ENCODE data around the gene PDE4D. TPM values are rescaled to one million over a fixed set of nuclear protein-coding genes. Genes with fewer than 3 reads are reported as not detected.

Gene PDE4D
- total and polyA plus RNA-seq, 2 donors (not counting 3 experiments of a cell fraction or from before 2014, with no cell fraction given) = 34.5 to 51.2 TPM

GRCh38 chr5:59218424-59219045, 675.0 kb downstream of the PDE4D start:
- FAIRE-seq = no peak

More at GRCh38 chr5:59218424-59219045, 675.0 kb downstream of the PDE4D start:
- no TSS peak for BruUV-seq (replicated peaks)
- no peaks in the 10 kb centered on the region for H3K27me3 ChIP-seq (ENCODE audit: control insufficient read depth in 2 of 2, insufficient read depth in 2 of 2, low read length in 2 of 2)
- H3K79me2 ChIP-seq (ENCODE audit: control insufficient read depth, insufficient read depth, low read length) = no peaks in the 10 kb centered on the region
- peak; percentile 54 for DNase-seq (ENCODE audit: low read depth, low spot score)
- no peak overlapping the region for H3K4me2 ChIP-seq (ENCODE audit: insufficient read depth, low read length)
- no peaks in the 10 kb centered on the region for H3K9me1 ChIP-seq (replicated peaks; ENCODE audit: control insufficient read depth, extremely low read depth, insufficient read depth, low read length)
- H3K4me3 ChIP-seq (replicated peaks in 1 of 3; ENCODE audit: insufficient read depth in 1 of 3, low read depth in 1 of 3, low read length in 3 of 3) = no peak overlapping the region
- no peaks in the 10 kb centered on the region for H3K9me3 ChIP-seq (replicated peaks; ENCODE audit: control insufficient read depth, insufficient read depth, low read length)
- H3K27ac ChIP-seq (ENCODE audit: insufficient read depth, low read depth, low read length) = no peak overlapping the region
- H3K9ac ChIP-seq (replicated peaks; ENCODE audit: extremely low read depth, insufficient read depth, low read length) = no peak overlapping the region
- dilution Hi-C loops (cut with MboI; ENCODE audit: extremely low pct_ligation_motif_present, low sequenced_read_pairs) (no loop called here), intact Hi-C loops (cut with micrococcal nuclease) (loop anchor here (1.0 kb wide), 2 partner anchors 150 to 162 kb away; no protein-coding TSS in a partner anchor)
- ChIA-PET CTCF (interaction anchor here (0.8 to 2.5 kb wide), 5 partner anchors 146 to 160 kb away, joined by 3 to 40 read pairs (median 3); no protein-coding TSS in a partner anchor), POLR2A (no interaction called here)
- peaks cover 19% of the 10 kb centered on the region for H3K4me1 ChIP-seq (ENCODE audit: control insufficient read depth, extremely low read depth, insufficient read depth, low read length)
- TF ChIP-seq EZH2 (IDR thresholded peaks at IDR 0.05; ENCODE audit: borderline replicate concordance, low read depth, low read length, severe bottlenecking) = no peak
- no peak for TF ChIP-seq GATA2 (IDR thresholded peaks at IDR 0.05; ENCODE audit: insufficient read depth, insufficient read length, low read depth, low read length)
- TF ChIP-seq MAX (IDR thresholded peaks at IDR 0.05; ENCODE audit: insufficient read depth, insufficient read length) = no peak
- TF ChIP-seq CTCF (IDR thresholded peaks at IDR 0.05; ENCODE audit: extremely low read depth in 1 of 2, insufficient read depth in 1 of 2, low read depth in 1 of 2, low read length in 2 of 2) = peak in 1 of 2 donors; percentile 2
- H3K36me3 ChIP-seq (ENCODE audit: control insufficient read depth in 2 of 2, extremely low read depth in 1 of 2, insufficient read depth in 2 of 2, low read length in 2 of 2) = peaks cover 0 to 4% of the 10 kb centered on the region in 2 experiments
- H4K20me1 ChIP-seq (replicated peaks; ENCODE audit: control insufficient read depth, extremely low read depth, insufficient read depth, low read length) = no peaks in the 10 kb centered on the region
- H2AFZ ChIP-seq (ENCODE audit: low read depth, low read length) = no peak overlapping the region

All from endothelial cell of umbilical vein (primary cell).